ENCODE results near the gene ANKS1B.
A peak's percentile ranks its signal among the peaks of the same experiment; 100 is the strongest.

ANKS1B gene

DNA sequence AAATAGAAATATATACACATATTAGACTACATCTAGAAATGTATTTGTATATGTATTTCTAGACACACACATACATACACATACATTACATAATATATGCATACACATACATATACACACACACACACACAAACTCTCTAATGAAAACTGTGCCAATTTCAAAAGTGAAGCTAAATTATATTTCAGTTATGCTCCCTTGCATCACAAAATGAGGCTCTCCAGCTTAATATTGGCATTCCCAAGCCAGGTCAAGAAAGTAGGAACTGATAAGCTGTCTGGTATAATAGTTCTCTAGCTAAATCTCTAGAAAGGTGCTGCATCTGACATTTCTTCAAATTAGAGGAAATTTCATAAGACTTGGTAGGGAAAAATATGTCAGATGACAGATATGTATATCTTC is 280.3 kb downstream of the ANKS1B start:
- no peak for TF ChIP-seq SUZ12 (IDR thresholded peaks at IDR 0.05; ENCODE audit: extremely low read depth, insufficient read depth, insufficient read length)
- TF ChIP-seq ZNF274 (IDR thresholded peaks at IDR 0.05; ENCODE audit: low read depth, low read length) = no peak
- no peak for TF ChIP-seq YY1 (IDR thresholded peaks at IDR 0.05; ENCODE audit: insufficient read depth, insufficient read length)
- Histone ChIP-seq H3K9me3 (ENCODE audit: insufficient read depth, low read length) (no peaks in the 10 kb centered on the region), H3K9ac (ENCODE audit: insufficient read length, low read depth) (no peak overlapping the region), H3K4me3 (ENCODE audit: insufficient read length, low read depth) (no peak overlapping the region), H3K4me1 (ENCODE audit: insufficient read depth, insufficient read length) (no peaks in the 10 kb centered on the region), H3K27me3 (ENCODE audit: insufficient read depth, insufficient read length) (no peaks in the 10 kb centered on the region), H3K36me3 (ENCODE audit: insufficient read depth, insufficient read length, low read length) (no peaks in the 10 kb centered on the region)
- no peak for DNase-seq (ENCODE audit: low read depth, low spot score)

DNA sequence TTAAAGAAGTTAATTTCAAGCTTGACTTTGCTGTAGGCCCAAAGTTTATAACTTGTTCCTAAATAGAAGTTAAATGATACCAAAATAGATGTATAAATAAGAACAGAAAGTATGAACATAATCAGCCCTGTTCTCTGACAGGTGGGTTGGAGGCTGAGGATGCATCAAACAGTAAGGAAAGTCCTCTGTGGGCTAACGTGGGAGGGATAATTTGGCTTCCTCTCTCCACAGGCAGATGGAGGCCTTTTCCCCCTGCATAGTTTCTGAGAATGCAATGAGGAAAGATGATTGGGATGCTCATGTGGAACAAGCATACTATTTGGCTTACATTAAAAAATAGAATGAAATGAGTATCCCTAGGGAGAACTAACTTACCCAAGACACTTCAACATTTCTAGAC is 280.7 kb downstream of the ANKS1B start:
- Histone ChIP-seq H3K4me1 (ENCODE audit: insufficient read depth, insufficient read length) (no peaks in the 10 kb centered on the region), H3K27me3 (ENCODE audit: insufficient read depth, insufficient read length) (no peaks in the 10 kb centered on the region), H3K4me3 (ENCODE audit: insufficient read length, low read depth) (no peak overlapping the region), H3K36me3 (ENCODE audit: insufficient read depth, insufficient read length, low read length) (no peaks in the 10 kb centered on the region), H3K9me3 (ENCODE audit: insufficient read depth, low read length) (no peaks in the 10 kb centered on the region), H3K9ac (ENCODE audit: insufficient read length, low read depth) (no peak overlapping the region)
- TF ChIP-seq YY1 (IDR thresholded peaks at IDR 0.05; ENCODE audit: insufficient read depth, insufficient read length) = no peak
- no peak for TF ChIP-seq ZNF274 (IDR thresholded peaks at IDR 0.05; ENCODE audit: low read depth, low read length)
- TF ChIP-seq SUZ12 (IDR thresholded peaks at IDR 0.05; ENCODE audit: extremely low read depth, insufficient read depth, insufficient read length) = no peak
- no peak for DNase-seq (ENCODE audit: low read depth, low spot score)

DNA sequence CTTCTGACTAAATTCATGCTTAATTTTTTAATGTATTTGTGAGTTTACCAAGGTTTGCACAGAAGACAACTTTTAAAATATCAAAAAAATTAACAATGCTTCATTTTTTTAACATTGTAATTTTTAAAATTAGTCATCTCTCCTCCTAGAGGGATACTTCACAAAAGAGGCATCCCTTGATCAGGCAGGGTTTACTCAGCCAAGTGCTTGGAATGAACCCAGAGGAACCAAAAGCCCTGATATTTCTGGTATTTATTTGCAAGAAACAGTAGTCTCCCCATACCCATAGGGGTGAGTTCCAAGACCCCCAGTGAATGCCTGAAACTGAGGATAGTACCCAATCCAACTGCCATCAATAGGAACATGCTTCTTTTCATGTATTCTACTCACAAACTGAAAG is 284.7 kb downstream of the ANKS1B start:
- no peaks in the 10 kb centered on the region for H3K9me3 ChIP-seq (ENCODE audit: insufficient read depth, low read length)
- H3K4me3 ChIP-seq (ENCODE audit: insufficient read length, low read depth) = no peak overlapping the region
- no peak for DNase-seq (ENCODE audit: low read depth, low spot score)
- TF ChIP-seq YY1 (IDR thresholded peaks at IDR 0.05; ENCODE audit: insufficient read depth, insufficient read length) (no peak), SUZ12 (IDR thresholded peaks at IDR 0.05; ENCODE audit: extremely low read depth, insufficient read depth, insufficient read length) (no peak), ZNF274 (IDR thresholded peaks at IDR 0.05; ENCODE audit: low read depth, low read length) (no peak)
- no peaks in the 10 kb centered on the region for H3K27me3 ChIP-seq (ENCODE audit: insufficient read depth, insufficient read length)
- no peak overlapping the region for H3K9ac ChIP-seq (ENCODE audit: insufficient read length, low read depth)
- no peaks in the 10 kb centered on the region for H3K36me3 ChIP-seq (ENCODE audit: insufficient read depth, insufficient read length, low read length)
- H3K4me1 ChIP-seq (ENCODE audit: insufficient read depth, insufficient read length) = no peaks in the 10 kb centered on the region

DNA sequence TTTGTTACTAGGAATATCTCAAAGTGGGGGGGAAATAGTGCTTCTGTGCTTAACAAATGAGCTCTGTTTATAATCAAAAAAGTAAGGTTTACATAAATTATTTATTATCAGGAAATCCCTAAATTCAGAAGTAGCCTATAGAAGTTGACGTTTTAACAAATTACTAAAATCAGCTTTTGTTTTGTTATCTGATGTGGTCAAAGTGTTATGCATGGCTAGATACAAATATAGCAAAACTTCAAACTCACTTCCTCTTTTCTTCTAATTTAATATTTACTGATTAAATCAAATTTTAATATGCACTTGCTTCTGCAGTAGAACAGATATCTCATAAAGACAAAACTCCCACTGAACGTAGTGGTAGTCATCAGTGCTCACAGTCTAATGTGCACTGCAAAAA is 289.7 kb downstream of the ANKS1B start:
- Histone ChIP-seq H3K4me3 (ENCODE audit: insufficient read length, low read depth) (no peak overlapping the region), H3K9ac (ENCODE audit: insufficient read length, low read depth) (no peak overlapping the region), H3K9me3 (ENCODE audit: insufficient read depth, low read length) (peaks cover 8% of the 10 kb centered on the region; the same call in 1 of the 2 replicates), H3K36me3 (ENCODE audit: insufficient read depth, insufficient read length, low read length) (no peaks in the 10 kb centered on the region), H3K27me3 (ENCODE audit: insufficient read depth, insufficient read length) (no peaks in the 10 kb centered on the region), H3K4me1 (ENCODE audit: insufficient read depth, insufficient read length) (no peaks in the 10 kb centered on the region)
- DNase-seq (ENCODE audit: low read depth, low spot score) = no peak
- TF ChIP-seq SUZ12 (IDR thresholded peaks at IDR 0.05; ENCODE audit: extremely low read depth, insufficient read depth, insufficient read length) = no peak
- no peak for TF ChIP-seq ZNF274 (IDR thresholded peaks at IDR 0.05; ENCODE audit: low read depth, low read length)
- TF ChIP-seq YY1 (IDR thresholded peaks at IDR 0.05; ENCODE audit: insufficient read depth, insufficient read length) = no peak

DNA sequence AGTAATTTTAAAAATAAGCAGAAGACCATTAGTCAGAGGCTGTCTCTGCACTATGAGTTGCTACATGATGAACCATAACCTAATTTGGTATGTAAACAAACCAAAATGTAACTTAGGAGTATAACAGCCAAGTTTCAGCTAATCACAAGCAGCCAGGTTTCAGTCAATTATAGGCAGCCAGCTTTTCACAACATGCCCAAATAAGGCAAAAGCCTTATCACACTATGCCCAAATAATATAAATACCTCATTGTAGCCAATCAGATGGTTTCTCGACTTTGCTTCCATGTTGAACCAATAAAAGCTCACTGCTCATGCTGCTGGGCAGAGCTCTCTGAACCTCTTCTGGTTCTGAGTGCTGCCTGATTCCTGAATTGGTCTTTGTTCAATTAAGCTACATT is 298.6 kb downstream of the ANKS1B start:
- Histone ChIP-seq H3K36me3 (ENCODE audit: insufficient read depth, insufficient read length, low read length) (no peaks in the 10 kb centered on the region), H3K9ac (ENCODE audit: insufficient read length, low read depth) (no peak overlapping the region), H3K4me3 (ENCODE audit: insufficient read length, low read depth) (no peak overlapping the region), H3K27me3 (ENCODE audit: insufficient read depth, insufficient read length) (no peaks in the 10 kb centered on the region), H3K4me1 (ENCODE audit: insufficient read depth, insufficient read length) (no peaks in the 10 kb centered on the region), H3K9me3 (ENCODE audit: insufficient read depth, low read length) (peaks cover 8% of the 10 kb centered on the region; the same call in 1 of the 2 replicates)
- TF ChIP-seq SUZ12 (IDR thresholded peaks at IDR 0.05; ENCODE audit: extremely low read depth, insufficient read depth, insufficient read length) = no peak
- no peak for DNase-seq (ENCODE audit: low read depth, low spot score)

DNA sequence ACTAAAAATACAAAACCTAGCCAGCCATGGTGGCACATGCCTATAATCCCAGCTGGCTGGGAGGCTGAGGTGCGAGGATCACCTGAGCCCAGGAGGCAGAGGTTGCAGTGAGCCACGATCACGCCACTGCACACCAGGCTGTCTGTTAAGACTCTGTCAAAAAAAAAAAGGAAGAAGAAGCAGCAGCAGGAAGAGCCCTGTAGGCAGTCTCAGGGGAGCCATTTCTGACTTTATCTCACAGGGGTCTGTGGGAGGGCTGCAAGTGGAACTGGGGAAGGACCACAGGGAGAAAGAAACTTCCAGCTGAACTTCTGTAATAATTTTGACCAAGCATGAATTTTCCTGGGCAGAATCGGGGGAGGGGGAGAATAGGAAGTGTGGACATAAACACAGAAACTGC is 304.5 kb downstream of the ANKS1B start:
- Histone ChIP-seq H3K4me1 (ENCODE audit: insufficient read depth, insufficient read length) (no peaks in the 10 kb centered on the region), H3K9ac (ENCODE audit: insufficient read length, low read depth) (no peak overlapping the region), H3K9me3 (ENCODE audit: insufficient read depth, low read length) (peaks cover 10% of the 10 kb centered on the region), H3K27me3 (ENCODE audit: insufficient read depth, insufficient read length) (no peaks in the 10 kb centered on the region), H3K36me3 (ENCODE audit: insufficient read depth, insufficient read length, low read length) (no peaks in the 10 kb centered on the region), H3K4me3 (ENCODE audit: insufficient read length, low read depth) (no peak overlapping the region)
- TF ChIP-seq YY1 (IDR thresholded peaks at IDR 0.05; ENCODE audit: insufficient read depth, insufficient read length) = no peak
- no peak for TF ChIP-seq ZNF274 (IDR thresholded peaks at IDR 0.05; ENCODE audit: low read depth, low read length)
- no peak for TF ChIP-seq SUZ12 (IDR thresholded peaks at IDR 0.05; ENCODE audit: extremely low read depth, insufficient read depth, insufficient read length)
- DNase-seq (ENCODE audit: low read depth, low spot score) = no peak

DNA sequence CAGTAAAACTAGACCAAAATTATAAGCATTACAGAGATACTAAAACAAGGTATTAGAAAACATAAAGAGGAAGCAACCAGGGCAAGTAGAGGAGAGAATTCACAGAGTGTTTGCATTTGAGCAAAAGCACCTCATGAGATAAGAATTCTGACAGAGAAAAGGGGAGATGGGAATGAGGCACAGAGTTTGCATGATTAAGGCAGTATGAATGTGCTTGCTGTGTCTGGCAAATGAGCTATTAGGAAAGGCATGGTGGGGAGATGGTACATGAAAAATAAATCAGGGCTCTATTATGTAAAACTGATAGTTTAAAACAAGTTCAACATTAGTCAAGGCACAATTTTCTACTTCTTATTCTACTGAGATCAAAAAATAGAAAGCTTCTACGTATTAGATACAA is 314.1 kb downstream of the ANKS1B start:
- Histone ChIP-seq H3K4me3 (ENCODE audit: insufficient read length, low read depth) (no peak overlapping the region), H3K27me3 (ENCODE audit: insufficient read depth, insufficient read length) (no peaks in the 10 kb centered on the region), H3K36me3 (ENCODE audit: insufficient read depth, insufficient read length, low read length) (no peaks in the 10 kb centered on the region), H3K4me1 (ENCODE audit: insufficient read depth, insufficient read length) (no peaks in the 10 kb centered on the region), H3K9me3 (ENCODE audit: insufficient read depth, low read length) (no peaks in the 10 kb centered on the region; the same call in 1 of the 2 replicates), H3K9ac (ENCODE audit: insufficient read length, low read depth) (no peak overlapping the region)
- TF ChIP-seq YY1 (IDR thresholded peaks at IDR 0.05; ENCODE audit: insufficient read depth, insufficient read length) = no peak
- TF ChIP-seq SUZ12 (IDR thresholded peaks at IDR 0.05; ENCODE audit: extremely low read depth, insufficient read depth, insufficient read length) = no peak
- TF ChIP-seq ZNF274 (IDR thresholded peaks at IDR 0.05; ENCODE audit: low read depth, low read length) = no peak
- DNase-seq (ENCODE audit: low read depth, low spot score) = peak; percentile 30
